CD4-positive, alpha-beta memory T cell (primary cell): ENCODE data around the gene CASP10. TPM values are rescaled to one million over a fixed set of nuclear protein-coding genes. Genes with fewer than 3 reads are reported as not detected.

Experiments
- CTCF ChIA-PET: fragments of 350-600 bp; sonication (Branson Sonifier 250); formaldehyde crosslinking; loops from one replicate; lab custom pipeline; 2021; ENCODE audit warnings: inconsistent platforms; ENCODE audit not compliant: partially characterized antibody; lab: Charles Lee
- POLR2A ChIA-PET: fragments of 350-600 bp; sonication (Branson Sonifier 250); formaldehyde crosslinking; loops from one replicate; lab custom pipeline; 2021; ENCODE audit not compliant: partially characterized antibody; lab: Charles Lee
- DNase-seq, 5 donors: peaks; one replicate each; pipeline versions ENCODE4 v3.0.0 to v3.0.0-alpha.2; 2020 to 2022; ENCODE audit warnings: mixed read lengths in 1 of 5
- H3K27ac ChIP-seq: one replicate; pipeline ENCODE4 v1.7.0; 2013; ENCODE audit warnings: low read depth, low read length
- H3K27me3 ChIP-seq: 2 replicates; pipeline ENCODE4 v1.7.0; 2013; ENCODE audit warnings: mild to moderate bottlenecking, low read length, moderate library complexity; ENCODE audit not compliant: insufficient read depth
- H3K36me3 ChIP-seq: 2 replicates; pipeline ENCODE4 v1.7.0; 2013; ENCODE audit warnings: mild to moderate bottlenecking, low read length, moderate library complexity; ENCODE audit not compliant: insufficient read depth
- H3K4me1 ChIP-seq: 2 replicates; pipeline ENCODE4 v1.7.0; 2013; ENCODE audit warnings: mild to moderate bottlenecking, low read length, moderate library complexity; ENCODE audit not compliant: insufficient read depth
- H3K4me3 ChIP-seq, 2 donors: one replicate each; pipeline ENCODE4 v1.7.0; 2013; ENCODE audit warnings: low read length in 2 of 2, mild to moderate bottlenecking in 1 of 2
- H3K9me3 ChIP-seq, 2 donors: one replicate each; pipeline ENCODE4 v1.7.0; 2013; ENCODE audit warnings: low read length in 2 of 2, control low read depth in 1 of 2; ENCODE audit not compliant: control insufficient read depth in 1 of 2
- H3K27ac Mint-ChIP-seq, 7 donors: one replicate each; pipeline ENCODE4 v1.8.0; 2020 to 2021; ENCODE audit warnings: mixed read lengths in 7 of 7, mild to moderate bottlenecking in 6 of 7, inconsistent platforms in 3 of 7, moderate library complexity in 3 of 7
- H3K27me3 Mint-ChIP-seq, 2 donors: one replicate each; pipeline ENCODE4 v1.8.0; 2020 to 2021; ENCODE audit warnings: mixed read lengths in 2 of 2
- H3K36me3 Mint-ChIP-seq, 2 donors: one replicate each; pipeline ENCODE4 v1.8.0; 2020 to 2021; ENCODE audit warnings: mixed read lengths in 2 of 2, inconsistent platforms in 1 of 2, mild to moderate bottlenecking in 1 of 2
- H3K4me1 Mint-ChIP-seq, 4 donors: one replicate each; pipeline ENCODE4 v1.8.0; 2020 to 2021; ENCODE audit warnings: mixed read lengths in 4 of 4, mild to moderate bottlenecking in 1 of 4
- H3K4me3 Mint-ChIP-seq, 8 donors: one replicate each; pipeline ENCODE4 v1.8.0; 2020 to 2021; ENCODE audit warnings: mixed read lengths in 8 of 8, mild to moderate bottlenecking in 7 of 8, moderate library complexity in 6 of 8, inconsistent platforms in 3 of 8
- H3K9me3 Mint-ChIP-seq, 8 donors: one replicate each; pipeline ENCODE4 v1.8.0; 2020 to 2021; ENCODE audit warnings: mixed read lengths in 8 of 8, mild to moderate bottlenecking in 5 of 8, inconsistent platforms in 3 of 8, moderate library complexity in 1 of 8
- intact Hi-C: fragments of 100-400 bp; cut with micrococcal nuclease; formaldehyde crosslinking; loops from one replicate; pipeline ENCODE4 v1.15.1; 2023
- polyA plus RNA-seq, 2 donors: library from polyadenylated mRNA; unstranded; fragments of 300-500 nt; fragmentation: Illumina TruSeq; gene quantifications; one replicate each; pipeline ENCODE4 v1.2.3, GENCODE V29; 2021
- total RNA-seq, 2 experiments: library from RNA; stranded (reverse); gene quantifications; one replicate each; pipeline ENCODE4 v1.2.3, GENCODE V29; 2021

CASP10 gene
- total and polyA plus RNA-seq, 4 experiments from 2014 or later: 15.3 to 36.6 (median 23.0) TPM

GRCh38 chr2:201208563-201209252 is 25.8 kb downstream of the CASP10 start:
- intact Hi-C loops: no loop called here
- Mint-ChIP-seq H3K4me3 (no peak overlapping the region), H3K27me3 (no peaks in the 10 kb centered on the region), H3K27ac (peak overlapping the region in 2 of 7 donors; percentile 1 to 68), H3K9me3 (no peaks in the 10 kb centered on the region), H3K36me3 (peaks cover 37 to 45% of the 10 kb centered on the region in 2 donors), H3K4me1 (peaks cover 22 to 31% (median 27%) of the 10 kb centered on the region in 4 donors)
- CTCF ChIA-PET: interaction anchor here (0.7 to 1.7 kb wide), 4 partner anchors 16 to 153 kb away, joined by 3 to 6 read pairs (median 4); no protein-coding TSS in a partner anchor
- no peak overlapping the region for H3K4me3 ChIP-seq
- no peaks in the 10 kb centered on the region for H3K27me3 ChIP-seq
- POLR2A ChIA-PET: interaction anchor here (0.6 to 2.4 kb wide), 2 partner anchors 16 to 17 kb away, joined by 3 to 11 read pairs; no protein-coding TSS in a partner anchor
- H3K36me3 ChIP-seq: peaks cover 20% of the 10 kb centered on the region
- H3K4me1 ChIP-seq: peaks cover 24% of the 10 kb centered on the region
- no peak overlapping the region for H3K27ac ChIP-seq
- DNase-seq: no peak
- H3K9me3 ChIP-seq: no peaks in the 10 kb centered on the region

- peaks cover 44 to 54% of the 10 kb centered on the region in 2 donors for H3K36me3 Mint-ChIP-seq
These were observed 33.0 kb downstream of the CASP10 start for GRCh38 chr2:201215963-201216362.

GRCh38 chr2:201216918-201217317 is 34.0 kb downstream of the CASP10 start:
- H3K27ac Mint-ChIP-seq: peak overlapping the region in 1 of 7 donors; percentile 42
- no peak overlapping the region for H3K4me3 Mint-ChIP-seq
- ChIA-PET CTCF (interaction anchor here (7.2 kb wide), 1 partner anchor 16 kb away, joined by 70 read pairs; no protein-coding TSS in a partner anchor), POLR2A (no interaction called here)
- H3K27me3 Mint-ChIP-seq: no peaks in the 10 kb centered on the region
- Histone ChIP-seq H3K4me3 (no peak overlapping the region), H3K27ac (no peak overlapping the region), H3K36me3 (peaks cover 24% of the 10 kb centered on the region), H3K4me1 (peaks cover 20% of the 10 kb centered on the region), H3K27me3 (no peaks in the 10 kb centered on the region), H3K9me3 (no peaks in the 10 kb centered on the region)
- intact Hi-C loops: no loop called here
- peaks cover 38 to 58% of the 10 kb centered on the region in 2 donors for H3K36me3 Mint-ChIP-seq
- no peaks in the 10 kb centered on the region for H3K9me3 Mint-ChIP-seq
- peaks cover 17 to 50% (median 31%) of the 10 kb centered on the region in 4 donors for H3K4me1 Mint-ChIP-seq
- no peak for DNase-seq

More at GRCh38 chr2:201215963-201216362, 33.0 kb downstream of the CASP10 start:
- Mint-ChIP-seq H3K27ac (peak overlapping the region in 3 of 7 donors; percentile 76 to 86 (median 81)), H3K9me3 (no peaks in the 10 kb centered on the region), H3K27me3 (no peaks in the 10 kb centered on the region), H3K4me1 (peaks cover 25 to 47% (median 32%) of the 10 kb centered on the region in 4 donors), H3K4me3 (no peak overlapping the region)
- peaks cover 20% of the 10 kb centered on the region for H3K4me1 ChIP-seq
- ChIA-PET POLR2A (interaction anchor here (0.8 kb wide), 1 partner anchor 17 kb away, joined by 4 read pairs; no protein-coding TSS in a partner anchor), CTCF (no interaction called here)
- no peaks in the 10 kb centered on the region for H3K9me3 ChIP-seq
- no peaks in the 10 kb centered on the region for H3K27me3 ChIP-seq
- H3K27ac ChIP-seq: no peak overlapping the region
- intact Hi-C loops: no loop called here
- DNase-seq: no peak
- H3K36me3 ChIP-seq: peaks cover 24% of the 10 kb centered on the region
- no peak overlapping the region for H3K4me3 ChIP-seq

- Histone ChIP-seq H3K4me3 (no peak overlapping the region), H3K4me1 (peaks cover 24% of the 10 kb centered on the region), H3K27me3 (no peaks in the 10 kb centered on the region), H3K36me3 (peaks cover 24% of the 10 kb centered on the region), H3K9me3 (no peaks in the 10 kb centered on the region), H3K27ac (no peak overlapping the region)
- H3K4me1 Mint-ChIP-seq: peaks cover 19 to 65% (median 41%) of the 10 kb centered on the region in 4 donors
- intact Hi-C loops: no loop called here
- H3K4me3 Mint-ChIP-seq: no peak overlapping the region
- no peaks in the 10 kb centered on the region for H3K9me3 Mint-ChIP-seq
- peak overlapping the region in 4 of 7 donors; percentile 27 to 69 (median 50) for H3K27ac Mint-ChIP-seq
- POLR2A ChIA-PET: interaction anchor here (1.3 kb wide), 1 partner anchor 8 kb away, joined by 4 read pairs; no protein-coding TSS in a partner anchor
- no peak for DNase-seq
- no peaks in the 10 kb centered on the region for H3K27me3 Mint-ChIP-seq
- H3K36me3 Mint-ChIP-seq: peaks cover 35 to 63% of the 10 kb centered on the region in 2 donors
- CTCF ChIA-PET: interaction anchor here (1.9 to 7.2 kb wide), 3 partner anchors 12 to 36 kb away, joined by 6 to 70 read pairs (median 16); partner anchors contain the start of gene CASP10
These were observed 35.8 kb downstream of the CASP10 start for GRCh38 chr2:201218780-201219179.

- Histone ChIP-seq H3K9me3 (no peaks in the 10 kb centered on the region), H3K4me3 (no peak overlapping the region), H3K36me3 (peaks cover 24% of the 10 kb centered on the region), H3K27ac (no peak overlapping the region), H3K4me1 (peaks cover 24% of the 10 kb centered on the region), H3K27me3 (no peaks in the 10 kb centered on the region)
- Mint-ChIP-seq H3K27ac (peak overlapping the region; percentile 56 to 90 (median 81)), H3K36me3 (peaks cover 33 to 63% of the 10 kb centered on the region in 2 donors), H3K4me3 (peak overlapping the region in 2 of 8 donors; percentile 4 to 29), H3K27me3 (no peaks in the 10 kb centered on the region), H3K9me3 (no peaks in the 10 kb centered on the region), H3K4me1 (peaks cover 21 to 65% (median 41%) of the 10 kb centered on the region in 4 donors)
- ChIA-PET CTCF (interaction anchor here (1.5 to 7.2 kb wide), 4 partner anchors 11 to 313 kb away, joined by 4 to 70 read pairs (median 11); partner anchors contain the start of gene CASP10), POLR2A (interaction anchor here (0.9 to 1.3 kb wide), 2 partner anchors 9 to 25 kb away, joined by 4 read pairs; no protein-coding TSS in a partner anchor)
- intact Hi-C loops: no loop called here
- DNase-seq: no peak
These were observed 36.6 kb downstream of the CASP10 start for GRCh38 chr2:201219328-201220096.

- Mint-ChIP-seq H3K36me3 (peaks cover 32 to 61% of the 10 kb centered on the region in 2 donors), H3K4me3 (peak overlapping the region in 2 of 8 donors; percentile 22 to 29), H3K27ac (peak overlapping the region; percentile 68 to 90 (median 82)), H3K27me3 (no peaks in the 10 kb centered on the region), H3K9me3 (no peaks in the 10 kb centered on the region), H3K4me1 (peaks cover 23 to 63% (median 39%) of the 10 kb centered on the region in 4 donors)
- DNase-seq: no peak
- ChIA-PET CTCF (interaction anchor here (1.5 to 7.2 kb wide), 3 partner anchors 12 to 314 kb away, joined by 4 to 70 read pairs (median 16); partner anchors contain the start of gene CASP10), POLR2A (interaction anchor here (0.9 to 1.3 kb wide), 3 partner anchors 10 to 40 kb away, joined by 3 to 4 read pairs (median 4); partner anchors contain the start of gene CASP8)
- Histone ChIP-seq H3K27me3 (no peaks in the 10 kb centered on the region), H3K4me1 (peaks cover 24% of the 10 kb centered on the region), H3K36me3 (peaks cover 24% of the 10 kb centered on the region), H3K9me3 (no peaks in the 10 kb centered on the region), H3K27ac (no peak overlapping the region), H3K4me3 (no peak overlapping the region)
- intact Hi-C loops: no loop called here
These were observed 37.2 kb downstream of the CASP10 start for GRCh38 chr2:201220102-201220570.
